ENCODE measurements around the gene ADGRA1. TPM values are rescaled to one million over a fixed set of nuclear protein-coding genes. Genes with fewer than 3 reads are reported as not detected.

The ADGRA1 gene
- total RNA-seq, 4 donors from 2014 or later, result 0.07 to 1.0 TPM; not detected in 2

DNA sequence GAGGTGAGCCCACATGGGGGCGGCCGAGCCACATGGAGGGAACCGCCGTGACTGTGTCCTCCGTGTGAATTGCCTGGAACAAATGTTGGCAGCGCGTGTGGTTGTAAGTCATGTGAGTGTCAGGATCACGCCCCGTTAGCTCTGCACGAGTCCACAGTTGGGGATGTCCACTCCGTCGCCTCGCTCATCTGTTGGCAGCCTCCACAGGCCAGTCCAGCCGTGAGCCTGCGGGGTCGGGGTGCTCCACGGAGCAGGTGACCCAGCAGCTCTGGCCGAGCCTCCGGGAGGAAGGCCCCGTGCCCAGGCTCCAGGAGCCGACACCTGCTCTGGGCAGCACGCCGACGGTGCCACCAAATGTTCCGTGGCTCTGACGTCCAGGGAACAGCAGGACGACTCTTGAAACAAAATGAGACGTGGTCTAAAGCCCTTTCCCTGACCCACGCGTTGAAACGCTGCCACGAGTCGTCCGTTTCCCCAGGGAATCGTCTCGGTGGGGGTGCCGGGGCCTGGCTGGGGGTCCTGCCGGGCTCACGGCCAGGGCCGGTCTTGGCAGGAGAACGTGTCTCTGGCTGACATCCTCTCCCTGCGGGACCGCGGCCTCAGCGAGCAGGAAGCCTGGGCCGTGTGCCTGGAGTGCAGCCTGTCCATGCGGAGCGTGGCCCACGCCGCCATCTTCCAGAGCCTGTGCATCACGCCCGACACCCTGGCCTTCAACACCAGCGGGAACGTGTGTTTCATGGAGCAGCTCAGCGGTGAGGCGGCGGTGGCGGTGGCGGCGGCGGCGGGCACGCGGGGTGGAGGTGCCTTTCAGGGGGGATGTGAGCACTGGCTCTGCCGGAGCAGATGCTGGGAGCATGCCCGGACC lies 79.3 kb downstream of the ADGRA1 start:
- Histone ChIP-seq H3K4me3 (no peak overlapping the region), H3K4me1 (no peaks in the 10 kb centered on the region), H3K9me3 (no peaks in the 10 kb centered on the region), H3K27ac (no peak overlapping the region), H3K27me3 (no peaks in the 10 kb centered on the region), H3K36me3 (no peaks in the 10 kb centered on the region)
- no peak for TF ChIP-seq POLR2A (IDR thresholded peaks at IDR 0.05)
- TF ChIP-seq, protein P1, sequence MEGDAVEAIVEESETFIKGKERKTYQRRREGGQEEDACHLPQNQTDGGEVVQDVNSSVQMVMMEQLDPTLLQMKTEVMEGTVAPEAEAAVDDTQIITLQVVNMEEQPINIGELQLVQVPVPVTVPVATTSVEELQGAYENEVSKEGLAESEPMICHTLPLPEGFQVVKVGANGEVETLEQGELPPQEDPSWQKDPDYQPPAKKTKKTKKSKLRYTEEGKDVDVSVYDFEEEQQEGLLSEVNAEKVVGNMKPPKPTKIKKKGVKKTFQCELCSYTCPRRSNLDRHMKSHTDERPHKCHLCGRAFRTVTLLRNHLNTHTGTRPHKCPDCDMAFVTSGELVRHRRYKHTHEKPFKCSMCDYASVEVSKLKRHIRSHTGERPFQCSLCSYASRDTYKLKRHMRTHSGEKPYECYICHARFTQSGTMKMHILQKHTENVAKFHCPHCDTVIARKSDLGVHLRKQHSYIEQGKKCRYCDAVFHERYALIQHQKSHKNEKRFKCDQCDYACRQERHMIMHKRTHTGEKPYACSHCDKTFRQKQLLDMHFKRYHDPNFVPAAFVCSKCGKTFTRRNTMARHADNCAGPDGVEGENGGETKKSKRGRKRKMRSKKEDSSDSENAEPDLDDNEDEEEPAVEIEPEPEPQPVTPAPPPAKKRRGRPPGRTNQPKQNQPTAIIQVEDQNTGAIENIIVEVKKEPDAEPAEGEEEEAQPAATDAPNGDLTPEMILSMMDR (IDR thresholded peaks at IDR 0.05), result no peak
- DNase-seq, result no peak
- intact Hi-C loops (cut with DNase I; ENCODE audit: low total_unique reads), result no loop called here

DNA sequence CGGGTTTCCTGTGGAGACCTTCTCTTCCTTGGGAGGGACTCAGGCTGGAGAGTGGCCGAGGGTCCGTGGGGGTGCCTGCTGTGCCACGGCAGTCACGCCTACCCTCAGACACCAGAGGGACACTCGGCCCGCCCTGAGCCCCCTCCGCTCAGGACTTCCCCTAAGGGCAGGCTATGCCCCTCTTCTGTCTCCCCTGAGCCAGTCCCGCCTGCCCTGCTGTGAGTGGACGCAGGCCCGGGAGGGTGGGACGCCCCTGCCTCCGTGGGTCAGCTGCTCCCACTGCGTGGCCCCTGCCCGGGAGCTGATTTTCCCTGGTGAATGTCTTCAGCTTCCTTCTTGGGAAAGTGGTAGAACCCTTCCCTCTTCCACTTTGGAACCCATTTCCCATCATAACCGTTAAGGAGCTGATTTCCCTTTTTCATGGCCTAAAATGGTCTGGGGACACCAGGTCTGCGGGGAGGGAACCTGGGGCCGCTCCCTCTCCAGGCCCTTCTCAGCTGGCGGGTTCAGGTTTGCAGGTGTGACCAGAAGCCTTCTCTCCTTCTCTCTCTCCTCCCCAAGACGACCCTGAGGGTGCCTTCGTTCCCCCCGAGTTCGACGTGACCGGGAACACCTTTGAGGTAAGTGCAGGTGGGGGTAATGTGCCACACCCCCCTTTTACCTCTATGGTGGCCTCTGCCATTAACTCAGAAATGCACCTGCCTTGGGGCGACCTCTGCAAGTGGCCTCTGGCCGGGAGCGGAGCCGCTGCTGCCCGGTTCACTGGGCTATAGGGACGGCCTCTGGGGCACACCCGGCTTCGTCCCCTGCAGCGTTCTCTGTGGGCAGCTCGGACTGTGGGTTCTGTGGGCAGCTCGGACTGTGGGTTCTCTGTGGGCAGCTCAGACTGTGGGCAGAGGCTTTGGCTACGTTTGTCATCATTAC lies 80.2 kb downstream of the ADGRA1 start:
- no peaks in the 10 kb centered on the region for H3K9me3 ChIP-seq
- H3K27ac ChIP-seq, result no peak overlapping the region
- H3K27me3 ChIP-seq, result no peaks in the 10 kb centered on the region
- no peaks in the 10 kb centered on the region for H3K36me3 ChIP-seq
- TF ChIP-seq POLR2A (IDR thresholded peaks at IDR 0.05), result no peak
- TF ChIP-seq, protein P1 (IDR thresholded peaks at IDR 0.05), result no peak
- intact Hi-C loops (cut with DNase I; ENCODE audit: low total_unique reads), result no loop called here
- no peaks in the 10 kb centered on the region for H3K4me1 ChIP-seq
- no peak overlapping the region for H3K4me3 ChIP-seq
- no peak for DNase-seq

DNA sequence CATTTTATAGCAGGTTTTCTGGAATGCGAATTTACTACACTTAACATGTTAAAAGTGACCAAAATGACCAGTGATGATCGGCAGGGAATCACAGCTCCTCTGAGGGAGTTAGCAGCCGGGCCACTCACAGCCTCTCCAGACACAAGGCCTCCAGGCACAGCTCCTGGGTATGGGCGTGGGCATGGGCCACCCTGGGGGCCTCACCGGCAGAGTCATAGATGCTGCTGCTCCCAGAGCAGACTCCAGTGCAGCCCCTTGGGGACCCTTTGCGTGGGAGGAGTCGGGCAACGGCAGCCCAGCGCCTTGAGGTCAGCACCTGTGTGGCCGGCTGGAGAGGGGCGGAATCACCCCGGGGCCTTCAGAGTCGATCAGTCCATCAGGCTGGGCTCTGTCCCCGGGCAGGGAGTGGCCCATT lies 80.9 kb downstream of the ADGRA1 start:
- Histone ChIP-seq H3K27me3 (no peaks in the 10 kb centered on the region), H3K4me3 (no peak overlapping the region), H3K4me1 (no peaks in the 10 kb centered on the region), H3K36me3 (no peaks in the 10 kb centered on the region), H3K9me3 (no peaks in the 10 kb centered on the region), H3K27ac (no peak overlapping the region)
- TF ChIP-seq, protein P1 (IDR thresholded peaks at IDR 0.05), result no peak
- no peak for TF ChIP-seq POLR2A (IDR thresholded peaks at IDR 0.05)
- intact Hi-C loops (cut with DNase I; ENCODE audit: low total_unique reads), result no loop called here
- DNase-seq, result no peak

DNA sequence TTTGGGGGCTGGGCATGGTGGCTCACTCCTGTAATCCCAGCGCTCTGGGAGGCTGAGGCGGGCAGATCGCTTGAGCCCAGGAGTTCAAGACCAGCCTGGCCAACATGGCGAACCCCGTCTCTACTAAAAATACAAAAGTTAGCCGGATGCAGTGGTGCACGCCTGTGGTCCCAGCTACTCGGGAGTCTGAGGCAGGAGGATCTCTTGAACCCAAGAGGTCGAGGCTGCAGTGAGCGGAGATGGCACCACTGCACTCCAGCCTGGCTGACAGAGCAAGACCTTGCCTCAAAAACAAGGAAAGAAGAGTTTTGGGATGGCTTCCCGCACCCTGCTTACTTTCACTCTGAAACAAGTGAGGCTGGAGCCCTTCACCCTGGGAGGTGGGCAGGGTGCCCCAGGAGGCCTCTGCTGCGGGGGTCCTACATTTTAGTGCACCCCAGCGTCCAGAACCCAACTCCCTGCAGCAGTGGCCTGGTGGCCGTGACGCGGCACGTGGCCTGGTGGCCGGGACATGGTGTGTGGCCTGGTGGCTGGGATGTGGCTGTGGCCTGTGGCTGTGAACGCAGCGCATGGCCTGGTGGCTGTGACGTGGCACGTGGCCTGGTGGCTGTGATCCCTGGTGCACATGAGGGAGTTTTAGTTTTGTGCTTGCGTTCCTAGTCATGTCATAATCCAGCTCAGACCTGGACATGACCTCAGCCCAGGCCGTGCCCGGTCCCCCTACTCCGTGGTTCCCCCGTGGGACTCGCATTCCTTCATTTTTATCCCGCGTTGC lies 81.6 kb downstream of the ADGRA1 start:
- intact Hi-C loops (cut with DNase I; ENCODE audit: low total_unique reads), result no loop called here
- no peak for DNase-seq
- no peak overlapping the region for H3K27ac ChIP-seq
- H3K9me3 ChIP-seq, result no peaks in the 10 kb centered on the region
- no peaks in the 10 kb centered on the region for H3K4me1 ChIP-seq
- TF ChIP-seq, protein P1 (IDR thresholded peaks at IDR 0.05), result no peak
- TF ChIP-seq POLR2A (IDR thresholded peaks at IDR 0.05), result no peak
- H3K27me3 ChIP-seq, result no peaks in the 10 kb centered on the region
- H3K36me3 ChIP-seq, result no peaks in the 10 kb centered on the region
- H3K4me3 ChIP-seq, result no peak overlapping the region
